ENCODE data around the gene RFX4. TPM values are rescaled to one million over a fixed set of nuclear protein-coding genes. Genes with fewer than 3 reads are reported as not detected.

The RFX4 gene
- total RNA-seq, 4 donors from 2014 or later = not detected

GRCh38 chr12:106629797-106630659 is 47.2 kb downstream of the RFX4 start:
- H3K4me3 ChIP-seq = no peak overlapping the region
- H3K9me3 ChIP-seq = no peaks in the 10 kb centered on the region
- 52% methylated on average over 12 of the region's 12 CpGs for WGBS
- intact Hi-C loops (cut with DNase I) = no loop called here
- H3K27me3 ChIP-seq = no peaks in the 10 kb centered on the region
- DNase-seq (ENCODE audit: extremely low spot score) = no peak
- TF ChIP-seq CTCF (IDR thresholded peaks at IDR 0.05) (no peak), EP300 (IDR thresholded peaks at IDR 0.05) (no peak), POLR2AphosphoS5 (IDR thresholded peaks at IDR 0.05) (no peak), POLR2A (IDR thresholded peaks at IDR 0.05; ENCODE audit: low read depth) (no peak)
- no peak overlapping the region for H3K27ac ChIP-seq (replicated peaks in 1 of 4)
- H3K4me1 ChIP-seq = no peaks in the 10 kb centered on the region
- no peaks in the 10 kb centered on the region for H3K36me3 ChIP-seq

- Histone ChIP-seq H3K4me3 (no peak overlapping the region), H3K4me1 (no peaks in the 10 kb centered on the region), H3K27ac (replicated peaks in 1 of 4) (no peak overlapping the region), H3K36me3 (no peaks in the 10 kb centered on the region), H3K27me3 (no peaks in the 10 kb centered on the region), H3K9me3 (no peaks in the 10 kb centered on the region)
- TF ChIP-seq CTCF (IDR thresholded peaks at IDR 0.05) (no peak), POLR2A (IDR thresholded peaks at IDR 0.05; ENCODE audit: low read depth) (no peak), POLR2AphosphoS5 (IDR thresholded peaks at IDR 0.05) (no peak)
- intact Hi-C loops (cut with DNase I) = no loop called here
- DNase-seq (ENCODE audit: extremely low spot score) = no peak
- WGBS = 90% methylated on average over 3 of the region's 3 CpGs
Measured at GRCh38 chr12:106631150-106631549, 48.3 kb downstream of the RFX4 start.

- Histone ChIP-seq H3K9me3 (no peaks in the 10 kb centered on the region), H3K4me1 (no peaks in the 10 kb centered on the region), H3K27ac (replicated peaks in 1 of 4) (no peak overlapping the region), H3K4me3 (no peak overlapping the region), H3K36me3 (no peaks in the 10 kb centered on the region), H3K27me3 (no peaks in the 10 kb centered on the region)
- 51% methylated on average over 2 of the region's 2 CpGs for WGBS
- intact Hi-C loops (cut with DNase I) = no loop called here
- TF ChIP-seq EP300 (IDR thresholded peaks at IDR 0.05) (no peak), POLR2AphosphoS5 (IDR thresholded peaks at IDR 0.05) (no peak), CTCF (IDR thresholded peaks at IDR 0.05) (no peak), POLR2A (IDR thresholded peaks at IDR 0.05; ENCODE audit: low read depth) (no peak)
- no peak for DNase-seq (ENCODE audit: extremely low spot score)
Measured at GRCh38 chr12:106631797-106632196, 49.0 kb downstream of the RFX4 start.

GRCh38 chr12:106632797-106633450 is 50.1 kb downstream of the RFX4 start:
- Histone ChIP-seq H3K4me1 (no peaks in the 10 kb centered on the region), H3K36me3 (no peaks in the 10 kb centered on the region), H3K9me3 (no peaks in the 10 kb centered on the region), H3K4me3 (no peak overlapping the region), H3K27ac (replicated peaks in 1 of 4) (no peak overlapping the region), H3K27me3 (no peaks in the 10 kb centered on the region)
- TF ChIP-seq POLR2A (IDR thresholded peaks at IDR 0.05; ENCODE audit: low read depth) (no peak), EP300 (IDR thresholded peaks at IDR 0.05) (no peak), CTCF (IDR thresholded peaks at IDR 0.05) (no peak), POLR2AphosphoS5 (IDR thresholded peaks at IDR 0.05) (no peak)
- intact Hi-C loops (cut with DNase I) = no loop called here
- 87% methylated on average over 7 of the region's 7 CpGs for WGBS
- DNase-seq (ENCODE audit: extremely low spot score) = no peak
